DOHH2 (cell line): ENCODE results near the gene LRP1-AS.

Experiments used
- CTCF ChIP-seq: fragments of 200-600 bp; sonication (generic); IDR thresholded peaks from one replicate; pipeline ENCODE4 v1.5.1; 2014; ENCODE audit warnings: antibody characterized with exemption, mild to moderate bottlenecking, low read depth, low read length; ENCODE audit not compliant: poor library complexity, severe bottlenecking
- EZH2phosphoT487 ChIP-seq: fragments of 200-600 bp; sonication (generic); IDR thresholded peaks from 2 replicates; pipeline ENCODE4 v1.6.1; 2017; ENCODE audit warnings: borderline replicate concordance, mild to moderate bottlenecking, antibody characterized with exemption, low read length, moderate library complexity, mixed read lengths

- TF ChIP-seq EZH2phosphoT487 (no peak), CTCF (no peak)
Observed at GRCh38 chr12:57138526-57139272, 8.7 kb downstream of the LRP1-AS start.
